Glomerular visceral epithelial cell (primary cell): Measurements from ENCODE around the gene SUB1.
"Not testable (repeated sequence)": the region's sequence is repeated elsewhere in the genome, so short reads cannot be mapped to it uniquely, and the experiment has no call there.

Source experiments
- DNase-seq: peaks from one replicate; pipeline ENCODE4 v3.0.0-alpha.2; 2016; ENCODE audit errors: extremely low spot score

The SUB1 gene

GRCh38 chr5:32565145-32565544 is 20.2 kb upstream of the SUB1 start:
- no peak for DNase-seq

- DNase-seq: no peak
Observed at GRCh38 chr5:32566319-32567111, 18.8 kb upstream of the SUB1 start.

- DNase-seq: no peak
Observed at GRCh38 chr5:32571128-32571527, 14.2 kb upstream of the SUB1 start.

GRCh38 chr5:32572778-32573480 is 12.4 kb upstream of the SUB1 start:
- DNase-seq: no peak

GRCh38 chr5:32573481-32573854 is 11.9 kb upstream of the SUB1 start:
- DNase-seq: not testable (repeated sequence)

- DNase-seq: no peak
Observed at GRCh38 chr5:32574540-32575175, 10.7 kb upstream of the SUB1 start.

- no peak for DNase-seq
Observed at GRCh38 chr5:32578363-32578762, 7.0 kb upstream of the SUB1 start.

GRCh38 chr5:32578764-32579163 is 6.6 kb upstream of the SUB1 start:
- DNase-seq: no peak

DNA sequence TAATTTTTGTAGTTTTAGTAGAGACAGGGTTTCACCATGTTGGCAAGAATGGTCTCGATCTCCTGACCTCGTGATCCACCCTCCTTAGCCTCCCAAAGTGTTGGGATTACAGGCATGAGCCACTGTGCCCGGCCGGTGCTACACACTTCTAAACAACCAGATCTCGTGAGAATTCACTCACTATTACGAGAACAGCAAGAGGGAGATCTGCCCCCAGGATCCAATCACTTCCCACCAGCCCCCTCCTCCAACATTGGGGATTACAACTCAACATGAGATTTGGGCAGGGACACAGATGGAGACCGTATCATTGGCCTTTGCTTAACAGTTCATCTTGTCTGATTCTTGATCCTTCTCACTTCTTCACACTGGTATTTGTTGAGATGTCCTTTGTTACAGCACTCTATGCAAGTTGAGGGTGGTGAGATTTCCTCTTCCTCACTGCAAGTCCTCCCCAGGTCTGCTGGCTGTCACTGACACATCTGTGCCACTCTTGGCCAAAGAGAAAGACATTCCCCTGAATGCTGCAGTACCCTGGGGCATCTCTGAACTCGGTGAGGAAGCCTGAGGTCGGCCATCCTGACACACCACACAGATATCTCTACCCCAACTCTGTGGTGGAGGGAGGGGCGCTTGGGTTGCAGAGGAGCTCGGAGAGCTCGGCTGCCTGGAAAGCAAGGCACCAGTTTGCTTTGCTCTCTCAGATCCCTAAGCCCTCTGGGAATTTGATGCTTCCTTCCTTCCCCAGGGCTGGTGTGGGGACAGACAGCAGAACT is 4.2 kb upstream of the SUB1 start:
- no peak for DNase-seq

- DNase-seq: no peak
Observed at GRCh38 chr5:32583582-32584232, 1.6 kb upstream of the SUB1 start.

DNA sequence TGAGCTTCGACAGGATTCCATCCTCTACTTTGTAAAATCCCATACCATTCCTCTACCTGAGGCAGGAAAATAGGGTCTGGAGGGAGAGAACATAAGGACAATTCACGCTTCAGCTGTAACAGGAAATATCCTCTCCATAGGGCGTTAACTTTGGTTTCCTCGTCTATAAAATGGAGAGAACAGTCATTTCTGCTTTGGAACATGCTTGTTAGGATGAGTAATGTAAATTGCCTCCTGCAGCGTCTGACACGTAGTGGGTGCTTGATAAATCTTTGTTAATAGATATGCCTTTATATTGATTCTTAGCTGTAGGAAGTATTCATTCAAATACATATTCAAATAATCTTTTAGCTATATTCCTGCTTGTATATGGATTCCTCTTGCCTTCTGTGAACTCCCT is 711 bp upstream of the SUB1 start:
- DNase-seq: no peak

- DNase-seq: no peak
Observed at GRCh38 chr5:32585122-32585445, 273 bp upstream of the SUB1 start.

DNA sequence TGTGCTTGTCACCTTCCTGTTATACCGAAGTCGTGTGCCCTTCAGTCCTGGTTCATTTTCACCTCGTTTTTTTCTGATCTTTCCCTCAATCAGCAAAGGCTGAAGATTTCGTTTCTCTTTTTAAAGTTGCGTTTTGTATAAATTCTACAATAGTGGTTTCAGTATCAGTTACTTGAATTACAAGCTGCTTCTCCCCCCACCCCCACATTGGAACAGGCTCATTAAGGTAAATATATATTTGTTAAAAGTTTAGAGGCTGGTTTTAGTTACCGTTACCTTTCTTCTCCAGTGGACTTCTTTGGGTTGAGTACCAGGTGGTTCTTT is 881 bp downstream of the SUB1 start:
- no peak for DNase-seq

DNA sequence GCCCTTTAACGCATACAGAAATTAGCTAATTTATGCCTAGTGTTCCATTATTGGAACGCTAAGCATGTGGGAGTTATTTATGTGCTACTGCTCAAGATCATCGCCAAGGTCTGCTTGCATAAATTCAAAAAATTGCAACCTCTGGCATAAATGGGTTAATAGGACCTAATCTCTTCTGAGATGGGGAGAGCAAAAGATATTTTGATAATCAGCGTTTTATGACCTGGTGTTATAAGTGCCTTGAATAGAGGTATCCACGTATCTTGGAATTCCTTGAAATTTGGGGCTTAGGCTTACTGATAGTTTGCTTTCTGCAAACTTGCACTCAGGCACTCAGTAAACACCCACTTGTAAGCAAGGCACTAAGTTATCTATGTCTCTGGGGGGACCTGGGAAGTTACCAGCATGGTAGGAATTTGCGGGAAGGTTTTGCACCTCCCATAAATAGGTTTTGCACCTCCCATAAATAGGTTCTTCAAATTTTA is 1.8 kb downstream of the SUB1 start:
- DNase-seq: no peak

GRCh38 chr5:32589416-32589815 is 4.1 kb downstream of the SUB1 start:
- DNase-seq: no peak

- DNase-seq: peak; percentile 59
Observed at GRCh38 chr5:32589942-32590869, 4.8 kb downstream of the SUB1 start.

GRCh38 chr5:32595118-32595517 is 9.8 kb downstream of the SUB1 start:
- DNase-seq: no peak

DNA sequence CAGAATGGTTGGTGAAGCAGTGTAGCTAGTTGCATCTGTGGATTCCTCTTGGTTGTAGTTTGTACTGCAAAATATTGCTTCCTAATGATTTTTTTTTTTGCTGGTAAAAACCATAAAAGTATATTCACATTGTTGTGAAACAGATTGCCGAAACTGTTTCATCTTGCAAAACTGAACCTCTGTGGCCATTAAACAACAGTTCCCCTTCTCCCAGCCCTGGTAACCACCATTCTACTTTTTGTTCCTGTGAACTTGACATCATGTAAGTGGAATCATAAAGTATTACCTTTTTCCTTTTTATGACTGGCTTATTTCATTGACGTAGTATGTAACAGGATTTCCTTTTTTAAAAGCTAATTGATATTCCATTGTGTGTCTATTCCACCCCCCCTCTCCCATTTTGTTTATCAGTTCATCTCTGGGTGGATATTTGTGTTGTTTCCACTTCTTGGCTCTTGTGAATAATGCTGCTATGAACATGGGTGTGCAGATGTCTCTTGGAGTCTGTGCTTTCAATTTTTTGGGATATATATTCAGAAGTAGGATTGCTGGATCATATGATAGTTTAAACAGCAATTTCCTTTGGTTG is 11.8 kb downstream of the SUB1 start:
- DNase-seq: no peak

GRCh38 chr5:32598260-32598937 is 13.0 kb downstream of the SUB1 start:
- DNase-seq: no peak
